Naive B cell (primary cell): Measurements from ENCODE around the gene ARHGEF3. TPM values are rescaled to one million over a fixed set of nuclear protein-coding genes. Genes with fewer than 3 reads are reported as not detected.
A peak's percentile ranks its signal among the peaks of the same experiment; 100 is the strongest.
"Not testable (repeated sequence)": the region's sequence is repeated elsewhere in the genome, so short reads cannot be mapped to it uniquely, and the experiment has no call there.

Source experiments
- ATAC-seq, 2 donors: fragments of 150-1000 bp; cut with Tn5 transposase; 2 replicates each; pipeline ENCODE4 v1.10.0; 2021; ENCODE audit warnings: low read depth in 2 of 2, mild to moderate bottlenecking in 2 of 2, moderate library complexity in 2 of 2
- DNase-seq: peaks from one replicate; pipeline ENCODE4 v3.0.0; 2022
- H3K27ac Mint-ChIP-seq, 6 donors: one replicate each; pipeline ENCODE4 v1.8.0; 2020 to 2022; ENCODE audit warnings: mild to moderate bottlenecking in 6 of 6, mixed read lengths in 6 of 6, moderate library complexity in 5 of 6, inconsistent platforms in 2 of 6
- H3K27me3 Mint-ChIP-seq, 3 donors: one replicate each; pipeline ENCODE4 v1.8.0; 2021 to 2022; ENCODE audit warnings: mixed read lengths in 3 of 3, mild to moderate bottlenecking in 1 of 3
- H3K36me3 Mint-ChIP-seq, 2 donors: one replicate each; pipeline ENCODE4 v1.8.0; 2020 to 2022; ENCODE audit warnings: mixed read lengths in 2 of 2, inconsistent platforms in 1 of 2, mild to moderate bottlenecking in 1 of 2
- H3K4me1 Mint-ChIP-seq, 3 donors: one replicate each; pipeline ENCODE4 v1.8.0; 2020 to 2022; ENCODE audit warnings: mixed read lengths in 3 of 3, inconsistent platforms in 1 of 3, mild to moderate bottlenecking in 1 of 3, moderate library complexity in 1 of 3
- H3K4me3 Mint-ChIP-seq, 8 donors: one replicate each; pipeline ENCODE4 v1.8.0; 2020 to 2022; ENCODE audit warnings: mild to moderate bottlenecking in 8 of 8, mixed read lengths in 8 of 8, moderate library complexity in 8 of 8, inconsistent platforms in 2 of 8
- H3K9me3 Mint-ChIP-seq, 7 donors: one replicate each; pipeline ENCODE4 v1.8.0; 2020 to 2022; ENCODE audit warnings: mixed read lengths in 7 of 7, mild to moderate bottlenecking in 5 of 7, inconsistent platforms in 2 of 7, moderate library complexity in 1 of 7
- polyA plus RNA-seq, 6 donors: library from polyadenylated mRNA; unstranded; fragments of 300-500 nt; fragmentation: Illumina TruSeq; gene quantifications; one replicate each; pipeline ENCODE4 v1.2.3, GENCODE V29; 2021; ENCODE audit warnings: low read depth in 6 of 6

Gene ARHGEF3
- polyA plus RNA-seq, 6 donors from 2014 or later: 30.1 to 43.7 (median 38.4) TPM

- no peaks in the 10 kb centered on the region for H3K36me3 Mint-ChIP-seq
- DNase-seq: no peak
- H3K27ac Mint-ChIP-seq: no peak overlapping the region
- no peak for ATAC-seq
- no peaks in the 10 kb centered on the region for H3K9me3 Mint-ChIP-seq
- H3K4me3 Mint-ChIP-seq: no peak overlapping the region
- H3K27me3 Mint-ChIP-seq: no peaks in the 10 kb centered on the region
- peaks cover 4 to 6% (median 5%) of the 10 kb centered on the region in 3 donors for H3K4me1 Mint-ChIP-seq
These were observed 95.1 kb downstream of the ARHGEF3 start for GRCh38 chr3:56706629-56707028.

GRCh38 chr3:56704706-56705105 lies 97.0 kb downstream of the ARHGEF3 start:
- peak overlapping the region in 1 of 6 donors; percentile 3 for H3K27ac Mint-ChIP-seq

GRCh38 chr3:56702490-56703315 lies 99.0 kb downstream of the ARHGEF3 start:
- H3K36me3 Mint-ChIP-seq: no peaks in the 10 kb centered on the region
- DNase-seq (peak; percentile 63), ATAC-seq (peak; percentile 46 to 58)
- H3K27me3 Mint-ChIP-seq: peaks cover 0 to 6% (median 0%) of the 10 kb centered on the region in 3 donors
- peak overlapping the region in 2 of 6 donors; percentile 10 to 21 for H3K27ac Mint-ChIP-seq
- peaks cover 4 to 6% (median 5%) of the 10 kb centered on the region in 3 donors for H3K4me1 Mint-ChIP-seq
- no peaks in the 10 kb centered on the region for H3K9me3 Mint-ChIP-seq
- H3K4me3 Mint-ChIP-seq: no peak overlapping the region

More at GRCh38 chr3:56704706-56705105, 97.0 kb downstream of the ARHGEF3 start:
- H3K27me3 Mint-ChIP-seq: peaks cover 0 to 6% (median 0%) of the 10 kb centered on the region in 3 donors
- peaks cover 4 to 6% (median 5%) of the 10 kb centered on the region in 3 donors for H3K4me1 Mint-ChIP-seq
- DNase-seq: no peak
- no peak overlapping the region for H3K4me3 Mint-ChIP-seq
- peak in 1 of 2 donors; percentile 25 for ATAC-seq
- no peaks in the 10 kb centered on the region for H3K9me3 Mint-ChIP-seq
- H3K36me3 Mint-ChIP-seq: no peaks in the 10 kb centered on the region

GRCh38 chr3:56700151-56700550 lies 101.6 kb downstream of the ARHGEF3 start:
- no peaks in the 10 kb centered on the region for H3K36me3 Mint-ChIP-seq
- H3K4me1 Mint-ChIP-seq: peaks cover 8 to 21% (median 9%) of the 10 kb centered on the region in 3 donors
- ATAC-seq (no peak), DNase-seq (no peak)
- H3K27ac Mint-ChIP-seq: no peak overlapping the region
- H3K9me3 Mint-ChIP-seq: no peaks in the 10 kb centered on the region
- no peak overlapping the region for H3K4me3 Mint-ChIP-seq
- peaks cover 0 to 6% (median 0%) of the 10 kb centered on the region in 3 donors for H3K27me3 Mint-ChIP-seq

DNA sequence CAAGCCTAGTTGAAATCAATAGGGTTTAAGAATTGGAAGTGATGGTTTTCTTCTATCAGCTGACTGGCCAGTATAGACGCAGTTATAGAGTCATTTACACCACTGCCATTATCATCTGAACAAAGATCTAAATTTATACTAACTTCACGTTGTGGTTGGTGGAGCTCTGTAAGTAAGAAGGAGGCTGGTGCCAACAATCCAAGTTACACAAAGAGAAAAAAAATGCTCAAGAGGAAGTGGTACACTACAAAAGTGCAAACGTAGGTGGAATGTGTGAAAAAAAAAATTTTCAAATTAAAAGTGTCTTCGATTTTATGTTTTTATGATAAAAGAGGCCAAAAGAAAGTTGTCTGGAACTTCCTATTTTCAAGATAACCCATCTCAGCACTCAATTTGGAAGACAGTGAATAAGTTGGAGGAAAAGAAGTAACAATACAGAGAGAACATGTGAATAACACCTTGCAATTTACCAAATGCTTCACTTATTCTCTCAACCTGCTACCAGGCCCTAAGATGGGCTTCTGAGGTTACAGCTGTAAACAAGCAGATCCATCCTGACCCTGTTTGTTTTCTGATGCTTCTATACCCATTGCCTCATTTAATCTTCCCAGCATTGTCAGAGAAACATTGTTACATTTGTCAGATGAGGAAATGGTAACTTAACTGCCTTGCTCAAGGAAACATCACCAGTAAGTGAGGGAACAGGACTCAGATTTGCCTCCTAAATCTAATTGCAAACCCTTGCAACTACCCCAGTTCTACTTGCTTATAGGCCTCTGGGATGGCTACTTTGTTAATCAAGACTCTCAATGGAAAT lies 106.7 kb downstream of the ARHGEF3 start:
- DNase-seq (no peak), ATAC-seq (no peak)
- Mint-ChIP-seq H3K4me3 (no peak overlapping the region), H3K36me3 (no peaks in the 10 kb centered on the region), H3K4me1 (peaks cover 18 to 32% (median 27%) of the 10 kb centered on the region in 3 donors), H3K27me3 (peaks cover 0 to 4% (median 0%) of the 10 kb centered on the region in 3 donors), H3K9me3 (peaks cover 0 to 2% (median 0%) of the 10 kb centered on the region in 7 donors), H3K27ac (peak overlapping the region in 2 of 6 donors; percentile 40 to 41)

GRCh38 chr3:56693750-56694149 lies 108.0 kb downstream of the ARHGEF3 start:
- Mint-ChIP-seq H3K4me1 (peaks cover 18 to 32% (median 27%) of the 10 kb centered on the region in 3 donors), H3K4me3 (peak overlapping the region in 1 of 8 donors; percentile 8), H3K27ac (no peak overlapping the region), H3K27me3 (no peaks in the 10 kb centered on the region), H3K36me3 (no peaks in the 10 kb centered on the region), H3K9me3 (peaks cover 0 to 2% (median 0%) of the 10 kb centered on the region in 7 donors)
- ATAC-seq: no peak
- DNase-seq: no peak

DNA sequence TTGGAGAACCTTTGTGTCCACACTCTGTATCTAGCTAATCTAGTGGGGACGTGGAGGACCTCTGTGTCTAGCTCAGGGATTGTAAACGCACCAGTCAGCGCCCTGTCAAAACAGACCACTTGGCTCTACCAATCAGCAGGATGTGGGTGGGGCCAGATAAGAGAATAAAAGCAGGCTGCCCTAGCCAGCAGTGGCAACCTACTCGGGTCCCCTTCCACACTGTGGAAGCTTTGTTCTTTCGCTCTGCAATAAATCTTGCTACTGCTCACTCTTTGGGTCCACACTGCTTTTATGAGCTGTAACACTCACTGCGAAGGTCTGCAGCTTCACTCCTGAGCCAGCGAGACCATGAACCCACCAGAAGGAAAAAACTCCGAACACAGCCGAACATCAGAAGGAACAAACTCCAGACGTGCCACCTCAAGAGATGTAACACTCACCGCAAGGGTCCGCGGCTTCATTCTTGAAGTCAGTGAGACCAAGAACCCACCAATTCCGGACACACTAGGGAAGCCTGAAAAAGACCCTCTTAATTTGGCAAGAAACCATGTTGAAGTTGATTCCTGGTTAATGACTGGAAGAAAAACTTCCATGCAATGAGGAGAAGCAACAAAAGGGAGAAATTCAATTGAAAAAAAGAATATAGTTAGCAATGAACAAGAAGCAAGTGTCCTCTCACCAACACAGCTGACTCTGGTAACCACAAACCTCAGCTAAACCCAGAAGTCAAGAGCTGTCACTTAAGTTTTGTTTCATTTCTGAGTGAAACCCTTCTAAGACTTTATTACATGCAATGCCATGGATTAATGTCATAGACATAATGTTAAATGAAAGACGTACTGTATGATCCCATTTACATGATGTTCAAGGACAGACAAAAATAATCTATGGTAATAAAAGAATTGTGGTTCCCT lies 109.0 kb downstream of the ARHGEF3 start:
- peak overlapping the region in 1 of 6 donors; percentile 14 for H3K27ac Mint-ChIP-seq
- peak in 1 of 2 donors; percentile 20 for ATAC-seq
- DNase-seq: not testable (repeated sequence)

GRCh38 chr3:56692001-56692365 lies 109.8 kb downstream of the ARHGEF3 start:
- not testable (repeated sequence) for ATAC-seq, H3K27me3 Mint-ChIP-seq, H3K36me3 Mint-ChIP-seq, H3K9me3 Mint-ChIP-seq, H3K4me3 Mint-ChIP-seq, DNase-seq
- H3K4me1 Mint-ChIP-seq: peaks cover 24 to 41% (median 37%) of the 10 kb centered on the region in 3 donors
- peak overlapping the region in 1 of 6 donors; percentile 89 for H3K27ac Mint-ChIP-seq

More for the DNA sequence above, 109.0 kb downstream of the ARHGEF3 start:
- Mint-ChIP-seq H3K4me1 (peaks cover 24 to 41% (median 36%) of the 10 kb centered on the region in 3 donors), H3K4me3 (peak overlapping the region in 4 of 8 donors; percentile 1 to 83 (median 41))
- not testable (repeated sequence) for H3K9me3 Mint-ChIP-seq, H3K27me3 Mint-ChIP-seq, H3K36me3 Mint-ChIP-seq

GRCh38 chr3:56691165-56692000 lies 110.4 kb downstream of the ARHGEF3 start:
- Mint-ChIP-seq H3K4me3 (no peak overlapping the region), H3K27ac (no peak overlapping the region), H3K9me3 (peaks cover 0 to 2% (median 0%) of the 10 kb centered on the region in 7 donors), H3K4me1 (peaks cover 24 to 36% (median 35%) of the 10 kb centered on the region in 3 donors), H3K36me3 (no peaks in the 10 kb centered on the region), H3K27me3 (no peaks in the 10 kb centered on the region)
- no peak for DNase-seq
- ATAC-seq: no peak

GRCh38 chr3:56689303-56689702 lies 112.4 kb downstream of the ARHGEF3 start:
- Mint-ChIP-seq H3K4me3 (no peak overlapping the region), H3K36me3 (no peaks in the 10 kb centered on the region), H3K9me3 (peaks cover 0 to 2% (median 0%) of the 10 kb centered on the region in 7 donors), H3K4me1 (peaks cover 14 to 30% (median 20%) of the 10 kb centered on the region in 3 donors), H3K27me3 (no peaks in the 10 kb centered on the region), H3K27ac (no peak overlapping the region)
- DNase-seq: no peak
- ATAC-seq: no peak

- Mint-ChIP-seq H3K4me3 (peak overlapping the region in 1 of 8 donors; percentile 3), H3K9me3 (peaks cover 0 to 4% (median 0%) of the 10 kb centered on the region in 7 donors), H3K4me1 (peaks cover 7 to 23% (median 12%) of the 10 kb centered on the region in 3 donors), H3K27ac (no peak overlapping the region), H3K27me3 (no peaks in the 10 kb centered on the region), H3K36me3 (no peaks in the 10 kb centered on the region)
- no peak for DNase-seq
- peak in 1 of 2 donors; percentile 43 for ATAC-seq
These were observed 113.6 kb downstream of the ARHGEF3 start for GRCh38 chr3:56688191-56688590.

DNA sequence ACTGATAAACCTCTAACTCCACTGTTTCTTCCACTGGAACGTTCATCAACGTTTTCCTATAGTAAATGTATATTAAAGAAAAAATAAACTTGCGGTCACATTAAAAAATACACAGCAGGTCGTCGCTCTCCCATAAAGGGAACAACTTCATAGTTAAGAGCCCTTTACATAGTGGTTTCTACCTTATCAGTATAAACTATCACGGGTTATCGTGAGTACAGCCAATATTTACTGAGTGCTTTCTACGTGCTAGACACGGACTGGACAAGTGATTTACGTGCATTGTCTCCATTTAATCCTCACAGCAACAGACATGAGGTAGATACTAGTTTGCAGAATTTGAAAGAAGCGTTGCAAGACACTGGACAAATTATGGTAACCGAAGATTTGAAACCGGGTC lies 117.7 kb downstream of the ARHGEF3 start:
- H3K9me3 Mint-ChIP-seq: peaks cover 0 to 4% (median 0%) of the 10 kb centered on the region in 7 donors
- peak overlapping the region in 5 of 6 donors; percentile 51 to 99 (median 91) for H3K27ac Mint-ChIP-seq
- H3K36me3 Mint-ChIP-seq: no peaks in the 10 kb centered on the region
- no peaks in the 10 kb centered on the region for H3K27me3 Mint-ChIP-seq
- H3K4me1 Mint-ChIP-seq: peaks cover 25 to 41% (median 33%) of the 10 kb centered on the region in 3 donors
- ATAC-seq: no peak
- peak overlapping the region in 7 of 8 donors; percentile 68 to 99 (median 93) for H3K4me3 Mint-ChIP-seq
- DNase-seq: no peak
